Keratinocyte (primary cell): ENCODE data around the gene TEX28. TPM values are rescaled to one million over a fixed set of nuclear protein-coding genes. Genes with fewer than 3 reads are reported as not detected.

Source experiments
- DNase-seq: peaks from one replicate; pipeline ENCODE4 v3.0.0-alpha.2; 2011; ENCODE audit warnings: low read depth, missing footprints, low spot score
- FAIRE-seq: peaks from 2 replicates; lab custom pipeline; 2011; peaks lifted over from hg19 to GRCh38; lab: Jason Lieb, UNC
- H2AFZ ChIP-seq: 2 replicates; pipeline ENCODE4 v1.6.0; 2012; ENCODE audit warnings: low read length, control low read depth, inconsistent platforms; ENCODE audit not compliant: control insufficient read depth
- H3K27ac ChIP-seq: 2 replicates; pipeline ENCODE4 v1.5.1; 2011; ENCODE audit warnings: low read length; ENCODE audit not compliant: control insufficient read depth, insufficient read depth
- H3K27me3 ChIP-seq: 3 replicates; pipeline ENCODE4 v1.6.0; 2011; ENCODE audit warnings: low read length; ENCODE audit not compliant: control insufficient read depth, insufficient read depth; ENCODE audit errors: extremely low read depth
- H3K36me3 ChIP-seq, 2 experiments: 2 replicates in 1 of 2; 3 replicates in 1 of 2; pipeline ENCODE4 v1.5.1; 2011; ENCODE audit warnings: low read length in 2 of 2, mild to moderate bottlenecking in 1 of 2; ENCODE audit not compliant: control insufficient read depth in 2 of 2, insufficient read depth in 2 of 2; ENCODE audit errors: extremely low read depth in 1 of 2
- H3K4me1 ChIP-seq: 3 replicates; pipeline ENCODE4 v1.5.1; 2011; ENCODE audit warnings: low read length; ENCODE audit not compliant: control insufficient read depth, insufficient read depth; ENCODE audit errors: extremely low read depth
- H3K4me2 ChIP-seq: 3 replicates; pipeline ENCODE4 v1.6.0; 2011; ENCODE audit warnings: low read depth, low read length; ENCODE audit not compliant: control insufficient read depth, insufficient read depth; ENCODE audit errors: extremely low read depth
- H3K4me3 ChIP-seq, 3 experiments: fragments of 200-600 bp in 1 of 3; sonication (generic) in 1 of 3; 2 replicates in 2 of 3; 3 replicates in 1 of 3; pipeline ENCODE4 v1.5.1; 2011 to 2016; ENCODE audit warnings: low read length in 3 of 3, mild to moderate bottlenecking in 3 of 3, control low read depth in 2 of 3, inconsistent platforms in 1 of 3, low read depth in 1 of 3, mixed read lengths in 1 of 3, mixed run types in 1 of 3, moderate library complexity in 1 of 3; ENCODE audit not compliant: control insufficient read depth in 2 of 3, insufficient read depth in 2 of 3; ENCODE audit errors: extremely low read depth in 1 of 3
- H3K79me2 ChIP-seq: 2 replicates; pipeline ENCODE4 v1.6.0; 2012; ENCODE audit warnings: low read length; ENCODE audit not compliant: control insufficient read depth, insufficient read depth
- H3K9ac ChIP-seq: 3 replicates; pipeline ENCODE4 v1.6.0; 2011; ENCODE audit warnings: low read length; ENCODE audit not compliant: control insufficient read depth, insufficient read depth; ENCODE audit errors: extremely low read depth
- H3K9me1 ChIP-seq: 3 replicates; pipeline ENCODE4 v1.6.0; 2011; ENCODE audit warnings: low read length; ENCODE audit not compliant: control insufficient read depth, insufficient read depth; ENCODE audit errors: extremely low read depth
- H3K9me3 ChIP-seq: 2 replicates; pipeline ENCODE4 v1.5.1; 2012; ENCODE audit warnings: low read depth, low read length; ENCODE audit not compliant: control insufficient read depth
- H4K20me1 ChIP-seq: 3 replicates; pipeline ENCODE4 v1.6.0; 2011; ENCODE audit warnings: low read length; ENCODE audit not compliant: control insufficient read depth, insufficient read depth; ENCODE audit errors: extremely low read depth
- EZH2 ChIP-seq: IDR thresholded peaks from one replicate; pipeline ENCODE4 v1.6.1; 2012; ENCODE audit warnings: inconsistent platforms, mild to moderate bottlenecking, low read length, moderate library complexity
- dilution Hi-C: fragments of 300-500 bp; cut with MboI; formaldehyde crosslinking; loops from one replicate; pipeline ENCODE4 v1.7.0; 2020; ENCODE audit warnings: low sequenced_read_pairs; ENCODE audit not compliant: extremely low pct_ligation_motif_present
- polyA plus RNA-seq, 5 experiments: library from polyadenylated mRNA; depleted of rRNA in 3 of 5; stranded (reverse) in 3 of 5; stranded (forward) in 1 of 5; unstranded in 1 of 5; fragments of >200 nt; gene quantifications; 1 replicate in 1 of 5; 2 replicates in 3 of 5; 3 replicates in 1 of 5; pipeline versions ENCODE4 v1.2.1 to v1.2.3, GENCODE V29; 2011 to 2012; ENCODE audit warnings: missing spikeins in 2 of 5, low read depth in 1 of 5, low replicate concordance in 1 of 5
- TF ChIP-seq, protein P1 (sequence below), 3 experiments: IDR thresholded peaks in 1 of 3; conservative IDR thresholded peaks in 1 of 3; optimal IDR thresholded peaks in 1 of 3; 2 replicates in 2 of 3; 3 replicates in 1 of 3; pipeline versions ENCODE3 to v1.5.1; 2011; ENCODE audit warnings: low read length in 3 of 3, mild to moderate bottlenecking in 3 of 3, moderate library complexity in 2 of 3, control low read depth in 1 of 3, inconsistent platforms in 1 of 3; ENCODE audit not compliant: insufficient read depth in 2 of 3; ENCODE audit errors: extremely low read depth in 1 of 3

The TEX28 gene
- polyA plus RNA-seq, 1 donor (not counting 4 experiments of a cell fraction or from before 2014, with no cell fraction given): not detected

- no peak for DNase-seq
Measured at GRCh38 chrX:154315416-154315815, 20.5 kb upstream of the TEX28 start.

DNA sequence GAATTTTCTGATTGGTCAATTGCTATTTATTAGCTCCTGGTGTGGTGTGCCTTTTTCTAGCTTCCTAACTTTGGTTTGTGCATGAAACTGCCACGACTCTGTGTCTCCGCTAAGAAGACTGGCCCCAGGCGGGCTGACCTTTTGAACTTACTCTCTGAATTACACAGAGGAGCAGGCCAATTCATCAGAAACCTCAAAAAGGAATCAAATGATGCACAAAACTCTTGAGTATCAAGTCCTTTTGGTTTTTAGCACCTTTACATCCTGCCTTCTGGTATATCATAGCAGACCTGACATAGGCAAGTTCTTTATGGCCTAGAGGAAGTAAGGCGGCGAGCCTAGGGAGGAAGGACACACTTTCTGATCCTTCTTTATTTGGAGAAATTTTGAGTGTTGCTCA lies 18.2 kb upstream of the TEX28 start:
- Histone ChIP-seq H3K27ac (no peak overlapping the region), H4K20me1 (no peaks in the 10 kb centered on the region), H3K9ac (no peak overlapping the region), H3K4me1 (no peaks in the 10 kb centered on the region), H3K27me3 (no peaks in the 10 kb centered on the region), H2AFZ (no peak overlapping the region), H3K79me2 (no peaks in the 10 kb centered on the region), H3K9me1 (no peaks in the 10 kb centered on the region), H3K9me3 (peaks cover under 1% of the 10 kb centered on the region), H3K36me3 (no peaks in the 10 kb centered on the region), H3K4me3 (no peak overlapping the region), H3K4me2 (no peak overlapping the region)
- TF ChIP-seq, protein P1, sequence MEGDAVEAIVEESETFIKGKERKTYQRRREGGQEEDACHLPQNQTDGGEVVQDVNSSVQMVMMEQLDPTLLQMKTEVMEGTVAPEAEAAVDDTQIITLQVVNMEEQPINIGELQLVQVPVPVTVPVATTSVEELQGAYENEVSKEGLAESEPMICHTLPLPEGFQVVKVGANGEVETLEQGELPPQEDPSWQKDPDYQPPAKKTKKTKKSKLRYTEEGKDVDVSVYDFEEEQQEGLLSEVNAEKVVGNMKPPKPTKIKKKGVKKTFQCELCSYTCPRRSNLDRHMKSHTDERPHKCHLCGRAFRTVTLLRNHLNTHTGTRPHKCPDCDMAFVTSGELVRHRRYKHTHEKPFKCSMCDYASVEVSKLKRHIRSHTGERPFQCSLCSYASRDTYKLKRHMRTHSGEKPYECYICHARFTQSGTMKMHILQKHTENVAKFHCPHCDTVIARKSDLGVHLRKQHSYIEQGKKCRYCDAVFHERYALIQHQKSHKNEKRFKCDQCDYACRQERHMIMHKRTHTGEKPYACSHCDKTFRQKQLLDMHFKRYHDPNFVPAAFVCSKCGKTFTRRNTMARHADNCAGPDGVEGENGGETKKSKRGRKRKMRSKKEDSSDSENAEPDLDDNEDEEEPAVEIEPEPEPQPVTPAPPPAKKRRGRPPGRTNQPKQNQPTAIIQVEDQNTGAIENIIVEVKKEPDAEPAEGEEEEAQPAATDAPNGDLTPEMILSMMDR (optimal IDR thresholded peaks at IDR 0.05 in 1 of 3, IDR thresholded peaks at IDR 0.05 in 1 of 3, conservative IDR thresholded peaks at IDR 0.05 in 1 of 3; ENCODE audit: extremely low read depth in 1 of 3, insufficient read depth in 2 of 3, low read length in 3 of 3): no peak
- no peak for TF ChIP-seq EZH2
- dilution Hi-C loops: no loop called here
- no peak for DNase-seq
- no peak for FAIRE-seq

More at GRCh38 chrX:154315416-154315815, 20.5 kb upstream of the TEX28 start:
- Histone ChIP-seq H3K79me2 (no peaks in the 10 kb centered on the region), H2AFZ (no peak overlapping the region), H3K36me3 (no peaks in the 10 kb centered on the region), H3K9me1 (no peaks in the 10 kb centered on the region), H3K4me1 (no peaks in the 10 kb centered on the region), H3K9ac (no peak overlapping the region), H3K27me3 (peaks cover 5% of the 10 kb centered on the region), H3K9me3 (no peaks in the 10 kb centered on the region), H3K27ac (no peak overlapping the region), H4K20me1 (no peaks in the 10 kb centered on the region), H3K4me3 (no peak overlapping the region), H3K4me2 (no peak overlapping the region)
- dilution Hi-C loops: no loop called here
- FAIRE-seq: no peak
- no peak for TF ChIP-seq EZH2
- TF ChIP-seq, protein P1 (optimal IDR thresholded peaks at IDR 0.05 in 1 of 3, IDR thresholded peaks at IDR 0.05 in 1 of 3, conservative IDR thresholded peaks at IDR 0.05 in 1 of 3; ENCODE audit: extremely low read depth in 1 of 3, insufficient read depth in 2 of 3, low read length in 3 of 3): no peak
